PC-3 (cell line): ENCODE results near the gene DIP2C. TPM values are rescaled to one million over a fixed set of nuclear protein-coding genes. Genes with fewer than 3 reads are reported as not detected.

ENCODE experiments used
- ATAC-seq: fragments of 200-7000 bp; cut with Tn5 transposase; 2 replicates; pipeline ENCODE4 v1.9.1; 2020; ENCODE audit warnings: mild to moderate bottlenecking, moderate library complexity
- BruUV-seq: library from RNA; stranded (reverse); fragments of 400-500 nt; replicated peaks from 2 replicates; lab custom pipeline; 2021; lab: Mats Ljungman, UMichigan
- CTCF ChIA-PET: fragments of 300-600 bp; sonication (Branson Sonifier 250); formaldehyde crosslinking; loops from one replicate; lab custom pipeline; 2022; ENCODE audit warnings: antibody characterized with exemption; lab: Charles Lee
- POLR2A ChIA-PET: fragments of 300-600 bp; sonication (Branson Sonifier 250); formaldehyde crosslinking; loops from one replicate; lab custom pipeline; 2022; ENCODE audit warnings: antibody characterized with exemption; ENCODE audit not compliant: unreplicated experiment; lab: Charles Lee
- DNase-seq: peaks from one replicate; pipeline ENCODE4 v3.0.0-alpha.2; 2015
- H2AFZ ChIP-seq: fragments of 300-600 bp; sonication (generic); 2 replicates; pipeline ENCODE4 v1.6.0; 2016; ENCODE audit warnings: antibody characterized with exemption, low read length
- H3F3A ChIP-seq: fragments of 300-600 bp; sonication (generic); one replicate; pipeline ENCODE4 v1.6.0; 2017; ENCODE audit warnings: antibody characterized with exemption, low read length, control low read depth, mild to moderate bottlenecking; ENCODE audit not compliant: unreplicated experiment
- H3K27ac ChIP-seq: fragments of 300-600 bp; sonication (generic); 2 replicates; pipeline ENCODE4 v1.5.1; 2016; ENCODE audit warnings: mild to moderate bottlenecking, low read length
- H3K27me3 ChIP-seq: fragments of 300-600 bp; sonication (generic); 2 replicates; pipeline ENCODE4 v1.6.1; 2016; ENCODE audit warnings: low read length, mixed read lengths
- H3K36me3 ChIP-seq: fragments of 300-600 bp; sonication (generic); 2 replicates; pipeline ENCODE4 v1.6.1; 2016; ENCODE audit warnings: low read depth, mixed run types, low read length, mixed read lengths
- H3K4me1 ChIP-seq: fragments of 300-600 bp; sonication (generic); 2 replicates; pipeline ENCODE4 v1.5.1; 2016; ENCODE audit warnings: low read length; ENCODE audit not compliant: insufficient read depth
- H3K4me2 ChIP-seq: fragments of 300-600 bp; sonication (generic); 2 replicates; pipeline ENCODE4 v1.6.0; 2016; ENCODE audit warnings: low read length
- H3K4me3 ChIP-seq: fragments of 300-600 bp; sonication (generic); 2 replicates; pipeline ENCODE4 v1.5.1; 2016; ENCODE audit warnings: mild to moderate bottlenecking, low read length, mixed read lengths
- H3K79me2 ChIP-seq: fragments of 300-600 bp; sonication (generic); 2 replicates; pipeline ENCODE4 v1.6.1; 2017; ENCODE audit warnings: low read length, mixed read lengths
- H3K9ac ChIP-seq: fragments of 300-600 bp; sonication (generic); 2 replicates; pipeline ENCODE4 v1.6.0; 2016; ENCODE audit warnings: mild to moderate bottlenecking, low read length
- H3K9me2 ChIP-seq: fragments of 300-600 bp; sonication (generic); replicated peaks from 2 replicates; pipeline ENCODE4 v1.6.1; 2016; ENCODE audit warnings: mixed run types, low read length, mixed read lengths
- H3K9me3 ChIP-seq: fragments of 300-600 bp; sonication (generic); 2 replicates; pipeline ENCODE4 v1.6.1; 2016; ENCODE audit warnings: low read length, mixed read lengths
- H4K20me1 ChIP-seq: fragments of 300-600 bp; sonication (generic); 2 replicates; pipeline ENCODE4 v1.6.1; 2016; ENCODE audit warnings: low read length, mixed read lengths
- EZH2 ChIP-seq: fragments of 300-600 bp; sonication (generic); IDR thresholded peaks from one replicate; pipeline ENCODE4 v1.6.1; 2017; ENCODE audit warnings: antibody characterized with exemption, mild to moderate bottlenecking, low read length; ENCODE audit not compliant: unreplicated experiment
- EZH2phosphoT487 ChIP-seq: fragments of 300-600 bp; sonication (generic); IDR thresholded peaks from 2 replicates; pipeline ENCODE4 v1.6.1; 2018; ENCODE audit warnings: mild to moderate bottlenecking, antibody characterized with exemption, low read length, borderline replicate concordance
- intact Hi-C: fragments of 100-400 bp; cut with micrococcal nuclease; formaldehyde crosslinking; loops from 2 replicates; pipeline ENCODE4 v1.9.0; 2023
- total RNA-seq: library from RNA; depleted of rRNA; stranded (reverse); fragments of >200 nt; gene quantifications from 2 replicates; pipeline ENCODE4 v1.2.3, GENCODE V29; 2014
- TF ChIP-seq, protein P1 (sequence below): fragments of 300-600 bp; sonication (generic); conservative IDR thresholded peaks from 2 replicates; pipeline ENCODE4 v1.5.1; 2017; ENCODE audit warnings: antibody characterized with exemption, low read depth, mild to moderate bottlenecking, low read length

The DIP2C gene
- total RNA-seq, 1 experiment from 2014 or later = 3.1 TPM

DNA sequence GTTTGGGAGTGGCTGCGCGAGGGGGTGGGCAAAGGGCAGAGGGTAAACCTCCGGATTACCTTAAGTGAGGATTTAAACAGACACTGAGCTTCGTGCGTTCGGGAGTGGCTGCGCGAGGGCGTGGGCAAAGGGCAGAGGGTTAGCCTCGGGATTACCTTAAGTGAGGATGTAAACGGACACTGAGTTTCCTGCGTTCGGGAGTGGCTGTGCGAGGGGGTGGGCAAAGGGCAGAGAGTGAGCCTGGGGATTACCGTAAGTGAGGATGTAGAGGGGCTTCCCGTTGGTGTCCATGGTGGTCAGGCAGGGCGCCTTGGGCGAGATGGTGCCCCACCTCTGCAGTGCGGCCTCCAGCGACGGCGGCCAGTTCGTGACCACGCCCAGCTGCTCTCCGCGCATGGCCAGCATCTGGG, 275.8 kb downstream of the DIP2C start:
- TF ChIP-seq EZH2phosphoT487 (no peak), EZH2 (no peak)
- TF ChIP-seq, protein P1, sequence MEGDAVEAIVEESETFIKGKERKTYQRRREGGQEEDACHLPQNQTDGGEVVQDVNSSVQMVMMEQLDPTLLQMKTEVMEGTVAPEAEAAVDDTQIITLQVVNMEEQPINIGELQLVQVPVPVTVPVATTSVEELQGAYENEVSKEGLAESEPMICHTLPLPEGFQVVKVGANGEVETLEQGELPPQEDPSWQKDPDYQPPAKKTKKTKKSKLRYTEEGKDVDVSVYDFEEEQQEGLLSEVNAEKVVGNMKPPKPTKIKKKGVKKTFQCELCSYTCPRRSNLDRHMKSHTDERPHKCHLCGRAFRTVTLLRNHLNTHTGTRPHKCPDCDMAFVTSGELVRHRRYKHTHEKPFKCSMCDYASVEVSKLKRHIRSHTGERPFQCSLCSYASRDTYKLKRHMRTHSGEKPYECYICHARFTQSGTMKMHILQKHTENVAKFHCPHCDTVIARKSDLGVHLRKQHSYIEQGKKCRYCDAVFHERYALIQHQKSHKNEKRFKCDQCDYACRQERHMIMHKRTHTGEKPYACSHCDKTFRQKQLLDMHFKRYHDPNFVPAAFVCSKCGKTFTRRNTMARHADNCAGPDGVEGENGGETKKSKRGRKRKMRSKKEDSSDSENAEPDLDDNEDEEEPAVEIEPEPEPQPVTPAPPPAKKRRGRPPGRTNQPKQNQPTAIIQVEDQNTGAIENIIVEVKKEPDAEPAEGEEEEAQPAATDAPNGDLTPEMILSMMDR = no peak
- ATAC-seq (no peak), DNase-seq (no peak)
- Histone ChIP-seq H3K4me1 (no peaks in the 10 kb centered on the region), H3K4me2 (no peak overlapping the region), H3K9me2 (no peaks in the 10 kb centered on the region), H2AFZ (no peak overlapping the region), H3K79me2 (no peaks in the 10 kb centered on the region), H3K27me3 (no peaks in the 10 kb centered on the region), H3K27ac (no peak overlapping the region), H3K9ac (no peak overlapping the region), H3K36me3 (no peaks in the 10 kb centered on the region), H4K20me1 (no peaks in the 10 kb centered on the region), H3K9me3 (no peaks in the 10 kb centered on the region), H3F3A (no peaks in the 10 kb centered on the region), H3K4me3 (no peak overlapping the region)
- intact Hi-C loops = no loop called here
- CTCF ChIA-PET = no interaction called here
- BruUV-seq = no TSS peak
- POLR2A ChIA-PET = no interaction called here

DNA sequence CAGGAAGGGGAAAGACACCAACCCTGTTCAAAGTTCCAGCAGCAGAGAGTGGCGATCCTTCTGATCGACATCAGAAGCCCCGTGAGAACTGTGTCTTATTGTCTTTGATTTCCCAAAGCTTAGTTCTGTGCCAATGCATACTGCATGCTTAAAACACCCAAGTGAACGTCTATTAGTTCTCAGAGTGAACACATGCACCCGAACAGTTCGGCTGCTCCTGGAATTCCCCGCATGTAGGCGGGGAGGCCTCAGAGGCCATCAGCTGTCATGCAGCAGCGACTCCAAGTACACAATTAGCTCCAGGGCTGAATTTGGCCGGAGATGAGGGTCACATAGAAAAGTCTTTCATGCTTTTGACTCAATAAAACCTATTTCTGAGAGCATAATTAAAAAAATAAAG, 277.4 kb downstream of the DIP2C start:
- Histone ChIP-seq H3K9me2 (no peaks in the 10 kb centered on the region), H3K4me2 (no peak overlapping the region), H2AFZ (no peak overlapping the region), H3K27me3 (no peaks in the 10 kb centered on the region), H3K4me3 (no peak overlapping the region), H3K27ac (no peak overlapping the region), H3K79me2 (no peaks in the 10 kb centered on the region), H3K4me1 (no peaks in the 10 kb centered on the region), H3F3A (no peaks in the 10 kb centered on the region), H4K20me1 (no peaks in the 10 kb centered on the region), H3K9ac (no peak overlapping the region), H3K36me3 (no peaks in the 10 kb centered on the region), H3K9me3 (no peaks in the 10 kb centered on the region)
- POLR2A ChIA-PET = no interaction called here
- intact Hi-C loops = no loop called here
- ATAC-seq (no peak), DNase-seq (no peak)
- TF ChIP-seq EZH2phosphoT487 (no peak), EZH2 (no peak)
- no TSS peak for BruUV-seq
- CTCF ChIA-PET = no interaction called here

DNA sequence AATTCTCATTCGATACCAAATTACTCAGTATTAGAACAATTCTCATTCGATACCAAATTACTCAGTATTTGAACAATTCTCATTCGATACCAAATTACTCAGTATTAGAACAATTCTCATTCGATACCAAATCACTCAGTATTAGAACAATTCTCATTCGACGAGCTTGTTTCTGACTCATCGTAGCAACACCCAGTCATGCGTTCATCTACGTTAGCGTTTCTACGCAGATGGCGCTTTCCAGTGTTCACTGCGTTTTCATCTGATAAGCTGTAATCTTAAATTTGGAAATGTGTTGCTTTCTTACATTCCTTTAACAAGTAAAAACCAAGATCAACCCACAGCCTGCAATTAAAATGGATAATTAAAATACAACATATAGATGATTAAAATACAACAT, 277.9 kb downstream of the DIP2C start:
- no peaks in the 10 kb centered on the region for H3K27me3 ChIP-seq
- no peak overlapping the region for H3K4me2 ChIP-seq
- H3F3A ChIP-seq = no peaks in the 10 kb centered on the region
- no peaks in the 10 kb centered on the region for H3K36me3 ChIP-seq
- H4K20me1 ChIP-seq = no peaks in the 10 kb centered on the region
- H3K4me1 ChIP-seq = no peaks in the 10 kb centered on the region
- no peak for ATAC-seq
- no peak overlapping the region for H2AFZ ChIP-seq
- TF ChIP-seq EZH2phosphoT487 = no peak
- no peak for TF ChIP-seq EZH2
- TF ChIP-seq, protein P1 = no peak
- H3K9me3 ChIP-seq = no peaks in the 10 kb centered on the region
- H3K27ac ChIP-seq = no peak overlapping the region
- ChIA-PET CTCF (no interaction called here), POLR2A (no interaction called here)
- no peaks in the 10 kb centered on the region for H3K9me2 ChIP-seq
- intact Hi-C loops = no loop called here
- no peak overlapping the region for H3K9ac ChIP-seq
- no TSS peak for BruUV-seq
- H3K4me3 ChIP-seq = no peak overlapping the region
- no peaks in the 10 kb centered on the region for H3K79me2 ChIP-seq
- DNase-seq = no peak
